Cardiac fibroblast (primary cell): Measurements from ENCODE around the gene LRMDA.

Source experiments
- DNase-seq, 2 donors: peaks; one replicate each; pipeline versions ENCODE4 v3.0.0 to v3.0.0-alpha.2; 2010; ENCODE audit warnings: low read depth in 2 of 2
- H3K4me3 ChIP-seq, 2 donors: replicated peaks in 1 of 2; 1 replicate in 1 of 2; 2 replicates in 1 of 2; pipeline ENCODE4 v1.5.1; 2011; ENCODE audit warnings: low read depth in 2 of 2, low read length in 2 of 2, mild to moderate bottlenecking in 2 of 2, moderate library complexity in 1 of 2
- CTCF ChIP-seq: IDR thresholded peaks from one replicate; pipeline ENCODE4 v1.5.1; 2011; ENCODE audit warnings: low read depth, mild to moderate bottlenecking, low read length, inconsistent platforms

LRMDA gene

DNA sequence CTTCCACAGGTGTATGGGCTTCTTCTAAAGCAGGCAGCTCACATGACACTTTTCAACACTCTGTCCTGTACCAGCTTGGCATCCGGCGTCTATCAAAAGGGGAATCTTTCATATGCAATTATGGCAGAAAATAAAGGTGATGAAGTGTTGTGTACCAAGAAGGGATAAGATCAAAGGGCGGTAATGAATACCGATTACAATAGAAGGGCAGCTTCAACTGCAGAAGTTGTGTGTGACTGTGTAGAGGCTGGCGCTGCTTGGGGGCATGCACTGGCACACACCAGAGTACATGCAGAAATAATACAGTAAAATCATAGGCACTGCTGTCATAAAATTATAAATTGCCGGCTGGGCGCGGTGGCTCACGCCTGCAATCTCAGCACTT, 744.7 kb downstream of the LRMDA start:
- H3K4me3 ChIP-seq, result no peak overlapping the region
- TF ChIP-seq CTCF, result no peak
- no peak for DNase-seq

GRCh38 chr10:76177936-76178335, 746.5 kb downstream of the LRMDA start:
- no peak overlapping the region for H3K4me3 ChIP-seq
- DNase-seq, result no peak
- no peak for TF ChIP-seq CTCF

- no peak for TF ChIP-seq CTCF
- H3K4me3 ChIP-seq, result no peak overlapping the region
- no peak for DNase-seq
Measured at GRCh38 chr10:76178532-76179292, 747.3 kb downstream of the LRMDA start.

DNA sequence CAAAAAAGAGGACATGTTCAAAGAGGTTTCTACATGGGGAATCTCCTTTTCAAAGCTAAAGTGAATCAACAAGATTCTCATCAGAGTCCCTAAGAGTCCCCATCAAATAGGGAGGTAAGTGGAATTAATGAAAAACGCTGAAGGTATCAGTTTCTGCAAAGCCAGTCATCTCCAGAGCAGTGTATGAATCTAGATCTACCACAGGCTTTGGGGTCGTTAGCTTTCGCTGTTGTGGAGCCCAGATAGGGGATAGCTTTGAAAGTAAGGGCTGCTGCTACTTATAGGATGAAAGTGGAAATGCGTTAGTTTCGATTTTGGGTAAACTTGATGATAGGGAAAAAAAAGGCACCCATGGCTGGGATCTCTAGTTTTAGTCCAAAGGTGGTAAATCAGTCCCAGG, 748.4 kb downstream of the LRMDA start:
- H3K4me3 ChIP-seq, result no peak overlapping the region
- TF ChIP-seq CTCF, result no peak
- DNase-seq, result no peak

- no peak for TF ChIP-seq CTCF
- DNase-seq, result no peak
- no peak overlapping the region for H3K4me3 ChIP-seq
Measured at GRCh38 chr10:76184647-76185046, 753.2 kb downstream of the LRMDA start.

- TF ChIP-seq CTCF, result no peak
- no peak for DNase-seq
- no peak overlapping the region for H3K4me3 ChIP-seq
Measured at GRCh38 chr10:76185471-76186301, 754.3 kb downstream of the LRMDA start.
